Measurements from ENCODE around the gene GJD3.

The GJD3 gene

DNA sequence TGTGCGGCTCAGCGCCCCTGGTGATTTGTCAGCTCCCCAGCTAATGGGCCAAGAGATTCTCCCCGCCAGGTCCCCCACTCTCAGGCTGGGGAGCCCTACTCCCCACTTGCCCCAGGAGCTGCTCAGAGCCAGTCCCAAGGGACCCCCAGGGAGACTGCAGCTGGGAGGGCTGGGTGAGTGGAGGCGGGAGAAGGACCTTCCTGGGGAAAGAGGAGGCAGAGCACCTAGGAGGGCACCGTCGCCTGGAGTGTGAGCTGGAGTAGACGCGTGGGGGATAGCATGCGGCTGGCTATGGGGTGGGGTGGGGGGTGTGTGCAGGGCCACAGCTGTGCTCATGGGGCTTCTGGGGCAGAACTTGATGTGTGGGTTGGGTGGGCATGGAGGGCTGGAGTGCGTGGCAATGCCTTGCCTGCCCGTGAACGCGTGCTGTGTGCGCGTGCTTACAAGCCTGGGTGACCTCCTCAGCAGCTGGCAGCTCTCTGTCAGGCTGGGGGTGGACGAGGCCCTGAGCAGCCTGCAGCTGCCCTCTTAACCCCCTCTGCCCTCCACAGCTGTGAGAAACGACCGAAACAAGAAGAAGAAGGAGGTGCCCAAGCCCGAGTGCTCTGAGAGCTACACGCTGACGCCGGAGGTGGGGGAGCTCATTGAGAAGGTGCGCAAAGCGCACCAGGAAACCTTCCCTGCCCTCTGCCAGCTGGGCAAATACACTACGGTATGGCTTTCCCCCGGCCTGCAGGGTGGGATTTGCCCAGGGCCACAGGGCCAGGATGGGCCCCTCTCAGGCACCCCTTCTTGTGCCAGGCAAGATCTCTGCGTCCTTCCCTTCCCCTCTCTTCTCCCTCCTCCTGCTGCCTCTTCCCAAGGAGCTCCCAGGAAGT is 12.9 kb downstream of the GJD3 start:
- no peak for DNase-seq

DNA sequence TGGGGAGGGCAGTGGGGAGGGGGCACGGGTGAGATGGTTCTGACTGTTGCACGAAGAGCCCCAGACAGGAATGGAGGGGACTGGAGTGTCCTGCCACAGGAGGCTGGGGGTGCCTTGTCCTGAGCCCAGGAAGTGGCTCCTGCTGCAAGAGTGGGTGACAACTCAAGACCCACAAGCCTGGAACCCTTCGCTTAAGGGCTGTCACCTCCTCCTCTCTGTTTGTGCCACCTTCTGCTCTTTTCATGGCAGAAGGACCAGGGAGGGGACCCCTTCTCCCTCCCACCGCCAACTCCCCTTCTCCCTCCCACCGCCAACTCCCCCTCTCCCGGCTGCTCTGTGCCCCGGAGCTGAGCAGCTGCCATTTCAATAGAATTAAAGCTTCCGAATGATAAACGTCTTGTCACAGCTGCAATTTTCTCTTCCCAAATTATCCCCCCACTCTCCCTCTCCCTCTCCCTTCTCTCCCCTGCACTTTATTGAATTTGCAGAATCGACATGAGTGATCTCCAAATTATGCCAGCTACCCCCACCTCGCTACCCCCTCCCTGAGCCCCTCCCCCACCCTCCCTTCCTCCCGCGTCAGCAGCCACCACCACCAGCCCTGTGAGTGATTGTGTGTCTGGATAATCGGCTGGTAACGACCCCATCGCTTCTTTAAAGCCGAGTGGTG is 13.7 kb downstream of the GJD3 start:
- DNase-seq = no peak

DNA sequence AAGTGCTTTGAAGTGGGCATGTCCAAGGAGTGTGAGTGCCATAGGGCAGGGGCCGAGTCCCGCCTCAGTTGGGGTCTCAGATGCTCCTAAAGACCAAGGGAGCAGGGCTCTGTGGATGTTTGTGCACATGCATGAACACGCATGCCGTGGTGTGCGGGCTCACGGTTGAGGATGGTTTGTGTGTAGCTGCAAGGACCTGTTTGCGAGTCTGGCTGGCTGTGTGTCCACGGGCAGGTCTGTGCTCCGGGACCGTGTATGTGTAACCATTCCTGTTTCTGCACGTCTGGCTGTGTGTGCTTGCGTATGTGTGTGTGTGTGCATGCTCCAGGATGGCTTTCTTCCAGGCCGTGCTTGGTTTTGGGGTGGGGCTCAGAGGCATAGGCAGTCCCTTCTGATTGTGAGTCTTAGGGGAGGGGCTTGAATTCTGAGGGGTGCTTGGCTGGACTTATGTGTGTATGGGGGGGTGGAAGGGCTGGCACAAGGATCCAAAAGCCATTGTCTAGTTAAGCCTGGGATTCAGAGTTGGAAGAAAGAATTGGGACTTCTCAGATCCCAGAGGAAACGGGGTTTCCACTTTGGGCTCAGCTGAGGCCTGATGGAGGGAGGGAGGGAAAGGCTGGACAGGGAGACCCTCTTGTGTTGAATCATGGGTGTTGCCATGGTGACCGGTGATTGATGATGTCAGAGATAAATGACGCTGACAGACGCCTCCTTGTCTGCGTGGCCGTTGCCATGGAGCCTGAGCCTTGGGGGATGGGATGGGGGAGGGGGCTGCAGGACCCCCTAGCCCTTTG is 14.4 kb downstream of the GJD3 start:
- no peak for DNase-seq

DNA sequence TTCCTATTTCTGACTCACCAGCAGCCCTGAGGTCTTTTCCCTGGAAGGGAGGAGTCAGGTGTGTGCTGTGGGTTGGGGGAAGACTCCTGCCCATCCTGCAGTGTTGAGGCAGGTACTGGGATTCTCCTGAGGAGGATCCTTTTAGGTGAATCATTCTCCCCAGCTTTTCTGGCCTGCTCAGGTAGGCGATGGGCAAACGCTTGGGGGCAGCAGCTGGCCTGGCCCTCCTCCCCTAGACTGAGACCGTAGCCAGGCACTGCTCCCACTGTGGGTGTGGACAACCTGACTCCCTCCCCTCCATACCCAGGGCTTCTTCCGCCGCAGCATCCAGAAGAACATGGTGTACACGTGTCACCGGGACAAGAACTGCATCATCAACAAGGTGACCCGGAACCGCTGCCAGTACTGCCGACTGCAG is 15.1 kb downstream of the GJD3 start:
- no peak for DNase-seq

DNA sequence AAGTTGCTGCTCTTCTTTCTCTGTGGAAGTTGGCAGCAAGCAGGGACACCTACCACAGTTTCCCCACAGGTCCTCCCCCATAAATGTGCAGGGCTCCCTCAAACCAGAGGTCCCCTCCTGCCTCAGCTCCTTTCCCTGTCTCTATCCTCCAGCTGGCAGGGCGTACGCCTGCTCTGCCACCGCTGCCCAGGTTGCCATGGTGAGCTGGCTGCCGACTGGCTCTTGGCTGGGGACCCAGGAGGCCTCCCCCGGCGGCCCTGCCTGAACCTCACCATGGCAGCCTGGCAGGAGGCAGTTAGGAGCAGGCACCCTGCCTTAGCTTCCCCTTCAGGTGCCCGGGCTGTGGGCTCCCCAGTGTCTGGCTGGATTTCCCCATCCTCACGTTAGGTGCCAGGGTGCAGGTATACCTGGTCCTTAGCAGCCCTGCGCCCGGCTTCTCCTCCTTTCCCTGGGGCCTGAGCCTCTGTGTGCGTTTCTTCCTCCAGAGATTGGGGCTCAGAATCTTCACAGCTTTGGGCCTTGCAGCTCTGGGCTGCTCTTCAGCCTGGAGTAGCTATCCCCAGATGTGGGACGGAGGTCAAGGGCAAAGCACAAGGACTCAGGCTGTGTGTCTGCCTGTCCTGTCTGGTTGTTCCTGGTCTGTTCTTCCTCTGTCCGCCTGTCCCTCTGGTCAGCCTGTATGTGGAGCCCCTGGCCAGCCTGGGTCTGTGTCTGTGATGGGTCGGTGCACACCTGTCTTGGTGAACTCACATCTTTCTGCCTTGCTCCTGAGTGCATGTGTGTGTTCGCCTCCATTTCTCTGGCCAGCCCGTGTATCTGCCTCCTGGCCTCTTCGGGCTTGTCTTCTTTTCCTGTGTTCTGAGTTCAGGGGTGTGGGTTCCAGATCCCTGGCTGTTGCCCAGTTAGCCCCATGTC is 15.7 kb downstream of the GJD3 start:
- DNase-seq = peak; percentile 69 to 81

DNA sequence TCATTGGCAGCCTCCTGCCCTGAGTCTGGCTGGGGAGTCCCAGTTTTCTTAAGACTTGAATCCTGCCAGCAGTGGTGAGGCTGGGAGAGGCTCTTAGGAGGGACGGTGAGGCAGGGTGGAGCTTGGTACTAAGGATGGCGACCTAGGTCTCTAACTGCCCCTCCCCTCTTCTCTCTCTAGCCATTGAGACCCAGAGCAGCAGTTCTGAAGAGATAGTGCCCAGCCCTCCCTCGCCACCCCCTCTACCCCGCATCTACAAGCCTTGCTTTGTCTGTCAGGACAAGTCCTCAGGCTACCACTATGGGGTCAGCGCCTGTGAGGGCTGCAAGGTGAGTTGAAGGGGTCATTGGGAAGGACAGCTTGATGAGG is 16.4 kb downstream of the GJD3 start:
- no peak for DNase-seq

DNA sequence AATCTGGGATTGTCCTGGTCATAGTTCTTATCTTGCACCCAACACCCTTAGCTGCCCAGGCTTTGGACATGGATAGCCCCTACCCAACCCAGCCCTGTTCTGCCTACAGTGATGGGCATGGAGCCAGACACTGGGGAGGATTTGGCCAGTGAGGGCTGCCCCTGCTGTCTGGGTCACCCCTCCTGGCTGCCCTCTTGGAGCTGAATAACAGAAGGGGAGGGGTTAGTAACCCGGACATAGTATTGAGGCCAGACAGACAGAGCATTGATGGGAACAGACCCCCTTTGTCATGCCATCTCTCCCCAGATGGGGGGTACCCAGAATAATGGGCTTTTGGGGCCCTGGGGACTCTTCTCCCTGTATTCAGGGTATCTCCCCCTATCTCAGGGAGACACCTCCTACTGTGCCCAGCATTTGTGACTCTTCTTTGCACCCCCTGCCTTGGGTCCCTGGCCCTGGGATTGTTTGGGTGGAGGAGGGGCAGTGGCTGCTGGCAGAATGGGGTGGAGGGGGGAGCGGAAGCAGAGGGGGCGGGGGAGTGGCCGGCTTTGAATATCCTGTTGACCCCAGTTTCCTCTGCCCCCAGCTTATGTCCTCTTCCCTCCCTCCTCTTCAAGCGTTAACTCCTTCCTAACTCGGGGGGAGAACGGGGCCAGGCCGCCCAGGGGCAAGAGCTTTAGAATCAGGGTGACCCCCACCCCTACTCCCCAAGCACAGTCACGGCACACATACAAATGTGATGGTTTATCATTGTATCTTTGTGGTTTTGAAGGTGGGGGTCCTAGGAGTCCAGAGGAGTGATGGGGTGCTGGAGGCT is 17.0 kb downstream of the GJD3 start:
- no peak for DNase-seq

DNA sequence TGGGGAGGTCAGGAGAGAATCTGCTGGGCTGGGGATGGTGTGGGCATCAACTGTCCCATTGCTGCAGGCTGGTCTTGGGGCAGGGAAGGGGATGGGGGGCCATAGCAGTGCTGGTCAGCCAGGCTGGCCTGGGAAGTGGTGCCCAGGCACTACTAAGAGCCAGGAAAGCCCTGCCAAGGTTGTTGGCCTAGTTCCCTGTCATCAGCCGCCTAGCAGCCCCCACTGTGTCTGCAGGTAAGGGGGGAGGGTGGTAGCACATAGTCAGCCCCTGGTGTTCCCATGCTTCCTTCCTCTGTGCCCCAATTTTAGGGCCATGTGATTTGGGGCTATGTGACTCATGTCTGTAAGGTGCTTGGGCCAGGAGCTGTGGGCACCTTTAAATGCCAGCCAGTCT is 17.8 kb downstream of the GJD3 start:
- DNase-seq = no peak

DNA sequence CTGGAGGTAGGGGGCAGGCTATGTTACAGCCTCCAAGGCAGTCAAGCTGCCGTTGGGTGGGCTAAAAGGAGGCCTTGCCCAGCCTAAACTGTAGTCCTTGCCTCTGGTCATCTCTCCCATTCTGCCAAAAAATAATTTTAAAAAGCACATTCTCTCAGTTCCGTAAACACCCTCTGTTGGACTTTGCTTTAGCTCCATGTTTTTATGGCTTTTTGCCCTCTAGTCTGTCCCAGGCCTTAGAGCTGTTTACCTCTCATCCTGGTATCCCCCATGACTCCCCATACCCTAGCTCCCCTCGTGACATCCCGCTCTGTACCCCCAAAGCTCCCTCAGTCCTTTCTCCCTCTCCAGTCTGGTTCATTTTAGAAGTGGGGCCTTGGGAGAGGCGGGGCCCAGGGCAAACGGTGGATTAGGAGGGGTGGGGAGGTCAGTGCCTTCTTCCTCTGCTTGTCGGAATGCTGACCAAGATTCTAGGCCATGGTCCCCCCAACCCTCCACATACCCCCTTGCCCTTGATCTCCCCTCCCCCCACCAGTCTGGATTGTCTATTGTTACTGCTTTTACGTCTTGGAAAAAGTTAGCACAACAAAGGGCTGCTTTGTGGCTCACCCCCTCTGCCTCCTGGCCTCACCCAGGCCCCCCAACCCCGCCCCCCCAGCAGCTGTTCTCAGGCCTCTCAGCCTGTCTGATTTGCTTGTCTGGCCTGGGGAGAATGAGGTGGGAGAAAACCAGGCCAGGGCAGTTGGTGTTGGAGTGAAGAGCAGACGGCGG is 18.4 kb downstream of the GJD3 start:
- no peak for DNase-seq

DNA sequence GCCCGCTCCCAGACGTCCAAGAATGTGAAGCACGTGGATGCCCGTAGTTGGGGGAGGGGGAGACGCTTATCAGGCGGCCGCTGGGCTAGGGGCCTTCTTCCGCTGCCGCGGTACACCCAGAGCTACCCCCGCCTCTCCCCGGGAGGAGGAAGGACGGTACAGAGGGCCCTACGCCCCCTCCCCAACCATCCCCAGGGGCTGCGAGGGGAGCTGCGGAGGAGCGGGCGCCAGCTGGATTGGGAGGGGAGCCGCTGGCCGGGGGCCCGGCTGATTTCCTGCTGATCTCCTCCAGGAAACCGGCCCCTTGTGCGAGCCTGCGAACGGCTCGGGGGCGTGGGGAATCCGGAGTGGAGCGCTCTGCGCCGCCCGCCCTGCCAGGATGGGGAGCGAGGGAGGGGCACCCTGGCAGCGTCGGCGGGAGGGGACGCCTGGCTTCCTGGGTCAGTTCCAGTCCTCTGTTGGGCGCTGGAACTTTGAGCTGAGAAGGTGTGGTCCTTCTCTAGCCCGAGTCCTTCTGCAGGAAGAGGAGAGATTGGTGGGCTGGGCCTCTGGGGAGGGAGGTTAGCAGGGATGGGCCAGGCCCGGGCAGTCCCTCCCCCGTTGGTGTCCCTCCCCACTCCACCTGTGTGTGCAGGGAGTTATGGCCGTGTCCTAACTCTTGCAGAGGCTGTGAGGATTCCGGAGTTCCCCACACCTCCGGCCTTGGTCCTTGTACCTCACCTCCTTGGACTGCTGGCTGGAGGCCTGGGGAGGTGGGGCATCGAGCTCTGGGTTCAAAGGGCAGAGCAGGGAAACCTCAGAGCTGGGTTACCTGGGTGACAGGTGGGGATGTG is 19.2 kb downstream of the GJD3 start:
- DNase-seq = peak in 1 of 2 experiments; percentile 33

DNA sequence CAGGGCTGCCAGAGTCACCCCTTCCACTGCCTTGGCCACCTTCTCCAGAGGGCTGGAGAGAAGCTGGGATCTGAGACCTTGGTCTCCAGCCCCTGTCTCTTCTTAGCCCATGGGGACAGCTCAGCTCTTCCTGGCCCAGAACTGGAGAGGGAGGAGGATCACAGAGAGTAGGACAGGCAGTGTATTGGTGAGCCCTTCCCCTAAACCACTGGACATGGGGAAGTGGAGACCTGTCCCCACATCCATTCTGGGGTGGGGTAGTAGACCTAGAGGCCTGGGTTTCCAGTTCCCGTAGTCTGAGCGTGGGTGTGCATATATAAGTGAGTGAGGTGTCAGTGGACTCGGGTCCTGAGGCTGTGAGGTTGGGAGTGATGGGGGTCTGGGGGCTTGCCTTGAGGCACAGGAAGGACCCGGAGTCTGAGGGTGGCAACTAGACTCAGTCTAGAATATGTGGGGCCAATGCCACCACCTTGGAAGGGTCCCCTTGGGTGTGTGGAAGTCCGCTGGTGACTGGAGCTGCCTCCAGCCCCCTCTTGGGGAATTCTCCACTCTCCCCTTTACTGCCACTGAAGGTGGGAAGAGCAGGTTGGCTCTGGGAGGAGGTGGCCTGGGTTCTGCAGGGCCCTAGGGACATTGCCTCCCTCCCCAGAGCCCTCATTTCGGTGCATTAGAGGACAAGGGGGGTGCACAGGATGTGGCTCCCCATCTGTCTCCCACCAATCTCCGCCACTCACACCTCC is 19.9 kb downstream of the GJD3 start:
- no peak for DNase-seq

DNA sequence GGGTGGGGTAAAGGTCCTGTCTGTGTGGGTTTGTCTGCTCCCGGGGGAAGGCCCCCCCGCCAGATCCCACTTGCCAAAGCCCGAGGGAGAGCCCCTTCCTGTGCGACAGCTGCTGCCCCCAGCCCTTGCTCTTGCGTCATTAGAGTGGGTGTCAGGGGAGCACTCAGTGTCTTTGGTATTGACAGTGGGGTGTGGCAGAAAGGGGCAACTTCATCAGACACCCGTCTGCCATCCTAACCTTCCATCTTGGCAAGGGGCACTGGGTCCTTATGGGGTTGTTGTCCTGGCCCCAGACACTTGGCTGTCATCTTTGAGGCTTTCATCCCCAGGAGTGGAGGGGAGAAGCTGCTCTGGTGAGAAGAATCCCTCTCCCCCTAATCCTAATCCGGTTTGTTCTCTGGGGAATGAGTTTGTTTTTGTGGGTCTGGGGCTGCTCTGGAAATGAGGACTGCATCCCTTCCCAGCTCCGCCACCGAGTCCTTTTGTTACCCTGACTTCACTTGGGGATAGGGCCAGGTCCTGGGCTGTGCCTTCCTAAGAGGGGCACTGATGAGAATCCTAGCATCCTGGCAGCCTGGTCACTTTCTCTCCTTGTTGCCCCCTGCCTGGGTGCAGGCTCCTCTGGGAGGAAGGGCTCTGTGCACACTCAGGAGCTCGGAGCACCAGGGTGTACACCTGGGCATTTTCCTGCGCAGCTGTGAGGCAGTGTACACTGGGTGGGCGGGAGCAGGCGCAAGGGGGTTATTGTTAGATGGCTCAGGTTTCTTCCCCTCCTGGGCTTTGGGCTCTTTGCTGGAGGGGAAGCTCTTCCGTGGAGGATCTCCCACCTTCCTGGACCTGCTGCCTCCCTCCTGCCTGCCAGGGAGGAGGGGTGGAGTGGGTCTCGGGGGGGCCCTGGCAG is 21.1 kb downstream of the GJD3 start:
- DNase-seq = no peak

DNA sequence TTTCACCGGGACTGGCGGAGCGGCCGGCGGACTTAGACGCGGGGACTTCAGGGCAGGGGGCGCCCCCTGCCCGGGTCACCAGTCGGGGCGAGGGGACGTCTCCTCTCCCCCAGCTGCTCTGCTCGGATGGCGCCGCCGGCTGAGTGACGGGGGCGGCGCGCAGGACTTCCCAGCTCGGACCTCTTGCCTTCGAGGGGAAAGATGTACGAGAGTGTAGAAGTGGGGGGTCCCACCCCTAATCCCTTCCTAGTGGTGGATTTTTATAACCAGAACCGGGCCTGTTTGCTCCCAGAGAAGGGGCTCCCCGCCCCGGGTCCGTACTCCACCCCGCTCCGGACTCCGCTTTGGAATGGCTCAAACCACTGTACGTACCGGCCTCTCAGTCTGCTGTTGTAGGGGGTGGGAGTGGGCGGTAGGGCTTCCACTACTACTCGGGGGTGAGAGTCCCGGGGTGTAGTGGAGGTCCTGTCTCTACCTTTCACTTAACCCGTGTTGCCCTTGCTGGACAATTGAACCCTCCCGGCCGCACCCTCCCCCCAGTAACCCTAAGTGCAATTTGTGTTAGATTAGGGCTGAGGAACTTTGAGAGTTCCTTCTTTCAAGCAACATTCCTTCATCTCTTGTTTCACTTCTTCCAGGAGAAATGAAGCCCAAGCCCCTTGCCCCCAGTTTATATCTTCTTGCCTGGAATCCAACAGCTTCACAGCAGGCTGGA is 21.9 kb downstream of the GJD3 start:
- no peak for DNase-seq

DNA sequence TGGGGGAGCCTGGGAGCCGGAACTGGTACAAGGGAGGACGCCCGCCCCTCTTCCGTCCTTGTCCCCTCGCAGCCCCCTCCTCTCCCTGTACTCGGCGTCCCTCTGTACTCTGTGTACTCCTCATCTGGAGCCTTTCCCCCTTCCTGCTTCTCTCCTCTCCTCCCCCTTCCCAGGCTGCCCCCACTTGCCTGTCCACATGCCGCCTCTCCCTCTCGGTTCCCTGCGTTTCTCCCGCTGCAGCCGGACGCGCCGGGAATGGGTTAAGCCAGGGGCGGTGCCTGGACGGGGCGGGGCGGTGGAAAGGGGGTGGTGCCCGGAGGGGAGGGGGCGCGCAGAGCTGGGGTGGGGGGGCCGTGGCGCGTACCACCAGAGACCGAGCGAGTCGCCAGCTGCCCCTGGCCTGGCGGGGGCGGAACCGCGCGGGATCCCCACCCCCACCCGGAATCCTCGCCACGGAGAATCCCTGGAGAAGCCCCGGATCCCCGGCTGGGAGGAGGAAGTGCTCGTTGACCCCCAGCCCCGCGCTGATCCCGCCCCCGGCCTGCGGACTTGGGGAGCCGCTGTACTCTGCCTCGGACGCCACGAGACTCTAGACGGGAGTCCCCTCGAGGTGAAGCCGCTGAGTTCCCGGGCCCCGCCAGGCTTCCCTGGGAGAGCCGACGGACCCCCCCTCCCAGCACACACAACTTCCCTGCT is 22.6 kb downstream of the GJD3 start:
- DNase-seq = no peak

DNA sequence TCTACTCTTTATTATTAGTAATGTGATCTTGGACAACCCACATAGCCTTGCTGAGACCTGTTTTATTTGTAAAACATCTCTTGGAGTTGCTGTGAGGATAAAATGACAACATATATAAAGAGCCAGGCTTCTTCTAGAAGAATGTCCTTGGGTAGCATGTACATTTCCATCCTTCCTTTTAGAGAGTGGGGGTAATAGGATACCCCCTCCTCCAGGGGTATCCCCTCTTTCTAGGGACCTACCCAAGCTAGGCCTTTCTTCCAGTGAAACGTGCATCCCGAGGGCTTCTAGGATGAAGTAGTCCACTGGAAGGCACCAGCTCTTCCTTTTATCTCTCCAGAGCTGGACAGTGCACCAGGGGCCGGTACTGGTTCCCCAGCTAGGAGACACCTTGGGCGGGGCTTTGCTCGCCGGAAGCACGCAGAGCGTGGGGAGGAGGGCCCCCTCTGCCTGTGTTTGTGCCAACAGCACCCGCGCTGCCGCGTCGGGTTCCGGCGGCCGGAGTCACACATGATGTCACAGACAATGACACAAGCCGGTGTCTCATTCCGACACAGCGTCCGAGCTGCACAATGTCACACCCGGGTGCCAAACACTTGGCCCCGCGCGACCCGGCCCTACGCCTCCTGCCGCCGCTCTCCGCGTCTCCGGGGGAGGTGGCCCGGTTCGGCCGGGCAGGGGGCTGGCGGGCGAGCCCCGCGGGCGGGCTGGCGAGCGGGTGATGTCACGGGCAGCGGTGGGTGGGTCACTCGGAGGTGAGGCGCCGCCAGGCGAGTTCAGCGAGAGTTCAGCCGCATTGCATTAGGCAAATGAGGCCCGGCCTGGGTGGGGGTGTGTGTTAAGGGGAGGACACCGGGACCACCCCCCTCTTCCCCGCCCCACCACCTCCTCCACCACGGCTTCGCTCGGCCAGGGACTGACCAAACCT is 23.4 kb downstream of the GJD3 start:
- no peak for DNase-seq

DNA sequence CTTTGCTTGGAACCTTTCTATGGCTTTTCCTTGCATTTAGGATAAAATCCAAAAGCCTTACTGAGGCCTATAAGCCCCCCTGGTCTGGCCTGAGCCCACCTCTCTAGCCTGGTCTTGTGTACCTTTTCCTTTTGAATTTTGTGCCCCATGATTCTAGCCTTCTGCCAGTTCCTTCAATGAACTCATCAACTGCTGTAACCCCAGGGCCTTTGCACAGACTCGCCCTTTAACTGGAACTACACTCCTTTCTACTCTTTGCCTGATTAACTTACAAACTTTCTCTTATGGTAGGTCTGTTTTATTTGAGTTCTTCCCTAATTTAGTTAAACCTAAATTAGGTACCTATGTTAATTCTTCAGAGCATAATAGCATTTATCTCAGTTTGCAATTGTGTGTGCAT is 24.2 kb downstream of the GJD3 start:
- DNase-seq = no peak
